GM21526 (cell line): ENCODE data around the gene PPP2R2B.
"Not testable (repeated sequence)": the region's sequence is repeated elsewhere in the genome, so short reads cannot be mapped to it uniquely, and the experiment has no call there.

Source experiments
- ATAC-seq: cut with Tn5 transposase; IDR thresholded peaks from one replicate; pipeline ENCODE4 v1.9.1; 2021; ENCODE audit warnings: moderate library complexity; ENCODE audit not compliant: unreplicated experiment, low FRiP score

Gene PPP2R2B

GRCh38 chr5:146626936-146627335, 251.6 kb downstream of the PPP2R2B start:
- no peak for ATAC-seq

GRCh38 chr5:146624179-146624578, 254.4 kb downstream of the PPP2R2B start:
- no peak for ATAC-seq

DNA sequence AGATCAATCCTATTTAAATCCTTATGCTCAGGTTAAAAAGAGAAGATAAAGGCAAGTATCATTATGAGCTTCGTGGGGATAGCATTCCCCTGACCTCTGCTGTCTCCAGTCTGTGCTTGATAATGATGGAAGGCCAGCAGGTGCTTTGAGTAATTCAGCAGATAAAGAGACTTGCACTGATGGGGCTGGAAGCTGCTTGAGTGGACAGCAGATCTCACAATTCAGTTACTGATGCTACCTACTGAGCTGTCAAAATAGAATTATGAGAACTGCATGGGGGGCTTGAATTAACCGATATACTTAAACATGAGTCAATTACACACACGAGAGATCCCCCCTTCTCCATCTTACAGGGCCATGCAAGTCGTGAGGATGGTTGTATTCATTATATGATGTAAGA, 254.9 kb downstream of the PPP2R2B start:
- no peak for ATAC-seq

GRCh38 chr5:146623009-146623408, 255.5 kb downstream of the PPP2R2B start:
- ATAC-seq: no peak

DNA sequence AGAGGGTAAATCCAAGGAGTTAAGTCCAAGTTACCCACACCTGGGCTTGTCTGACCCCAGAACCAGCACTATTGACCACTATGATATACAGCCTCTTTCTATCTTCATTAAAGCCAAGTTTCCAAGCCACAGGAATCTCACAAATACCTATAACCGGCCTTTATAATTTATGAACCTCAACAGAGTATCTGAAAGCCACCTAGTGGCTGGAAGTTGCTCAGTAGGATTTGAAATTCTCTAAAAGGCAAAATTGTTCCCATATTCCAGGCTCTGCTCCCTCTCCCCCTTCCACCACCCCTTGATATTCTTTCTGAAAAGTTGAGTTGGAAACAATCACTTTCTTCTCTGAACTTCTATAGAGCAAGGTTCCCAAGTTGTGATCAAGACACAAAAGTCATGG, 256.2 kb downstream of the PPP2R2B start:
- ATAC-seq: no peak

- no peak for ATAC-seq
These were observed 257.9 kb downstream of the PPP2R2B start for GRCh38 chr5:146620669-146621051.

DNA sequence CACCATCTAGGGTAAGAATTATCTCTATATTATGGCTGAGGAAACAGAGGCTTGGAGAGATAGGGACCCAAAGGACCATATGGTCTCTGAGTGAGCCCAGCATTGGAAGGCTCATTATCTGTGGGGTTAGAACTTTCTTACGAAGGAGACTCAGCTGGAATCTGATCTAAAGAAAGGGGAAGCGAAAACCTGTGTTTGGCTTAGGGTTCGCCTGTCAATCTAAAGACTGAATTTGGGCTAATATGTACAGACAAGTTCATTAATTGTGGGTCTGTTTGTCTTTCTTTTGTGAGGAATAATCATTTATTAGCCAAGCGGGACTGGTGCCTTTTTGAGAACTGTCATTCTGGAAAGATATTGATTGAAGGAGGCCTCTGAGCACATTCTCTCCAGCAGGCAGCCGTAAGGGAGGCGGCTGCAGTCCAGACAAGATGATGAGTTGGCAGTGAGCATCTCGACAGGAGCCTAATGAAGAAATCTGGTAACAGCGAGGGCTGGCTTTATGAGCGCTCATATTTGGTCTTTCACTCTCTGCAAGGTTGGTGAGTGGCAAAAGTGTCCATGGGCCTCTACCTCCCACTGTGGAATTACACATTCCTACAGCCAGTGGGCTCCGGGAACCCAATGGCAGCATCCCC, 258.4 kb downstream of the PPP2R2B start:
- no peak for ATAC-seq

DNA sequence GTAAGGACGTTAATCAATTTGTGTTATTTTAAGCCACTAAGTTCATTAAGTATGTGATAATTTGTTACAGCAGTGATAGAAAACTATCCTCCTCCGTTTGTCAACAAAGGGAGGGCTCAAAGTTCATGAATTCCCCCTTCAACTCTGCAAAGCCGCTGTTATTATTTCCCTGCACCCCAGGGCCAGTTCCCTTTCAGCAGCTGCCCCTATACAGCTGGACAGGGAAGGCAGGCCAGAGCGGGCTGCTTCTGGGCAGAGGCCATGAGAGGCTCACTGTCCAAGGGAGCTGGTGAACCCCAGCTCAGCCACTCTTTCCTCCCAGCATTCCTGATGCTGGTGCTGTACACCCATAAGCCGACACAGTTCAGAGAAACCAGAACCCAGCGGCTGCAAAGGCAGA, 260.1 kb downstream of the PPP2R2B start:
- no peak for ATAC-seq

DNA sequence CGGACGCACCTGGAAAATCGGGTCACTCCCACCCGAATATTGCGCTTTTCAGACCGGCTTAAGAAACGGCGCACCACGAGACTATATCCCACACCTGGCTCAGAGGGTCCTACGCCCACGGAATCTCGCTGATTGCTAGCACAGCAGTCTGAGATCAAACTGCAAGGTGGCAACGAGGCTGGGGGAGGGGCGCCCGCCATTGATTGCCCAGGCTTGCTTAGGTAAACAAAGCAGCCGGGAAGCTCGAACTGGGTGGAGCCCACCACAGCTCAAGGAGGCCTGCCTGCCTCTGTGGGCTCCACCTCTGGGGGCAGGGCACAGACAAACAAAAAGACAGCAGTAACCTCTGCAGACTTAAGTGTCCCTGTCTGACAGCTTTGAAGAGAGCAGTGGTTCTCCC, 268.8 kb downstream of the PPP2R2B start:
- ATAC-seq: not testable (repeated sequence)

DNA sequence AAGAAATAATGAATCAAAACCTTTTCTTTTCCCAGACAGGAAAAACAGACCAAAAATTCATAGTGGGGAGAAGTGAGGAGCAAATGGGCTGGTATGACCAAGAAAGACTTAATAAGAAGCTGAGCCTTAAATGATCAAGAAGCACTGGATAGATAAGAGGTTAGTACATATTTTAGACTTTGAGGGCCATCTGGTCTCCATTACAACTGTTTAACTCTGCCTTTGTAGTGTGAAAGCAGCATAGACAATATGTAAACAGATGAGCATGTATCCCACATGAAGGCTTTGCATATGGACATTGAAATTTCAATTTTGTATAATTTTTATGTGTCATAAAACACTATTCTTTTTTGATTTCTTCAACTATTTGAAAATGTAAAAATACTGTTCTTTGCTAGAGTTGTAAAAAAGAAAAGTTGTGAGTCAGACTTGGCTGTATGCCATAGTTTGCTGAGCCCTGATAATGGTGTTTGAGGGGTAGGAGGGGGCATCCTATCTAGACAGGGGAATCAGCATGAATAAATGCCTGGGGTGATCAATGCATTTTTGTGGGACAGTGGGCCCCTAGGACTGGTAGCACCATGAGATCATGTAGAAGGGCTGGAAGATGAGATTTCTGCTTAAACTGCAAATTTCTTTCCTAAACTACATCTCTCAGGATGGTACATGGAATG, 270.8 kb downstream of the PPP2R2B start:
- no peak for ATAC-seq

- no peak for ATAC-seq
These were observed 271.7 kb downstream of the PPP2R2B start for GRCh38 chr5:146606893-146607292.

- ATAC-seq: no peak
These were observed 278.2 kb downstream of the PPP2R2B start for GRCh38 chr5:146600376-146600775.

GRCh38 chr5:146599261-146599660, 279.3 kb downstream of the PPP2R2B start:
- no peak for ATAC-seq

DNA sequence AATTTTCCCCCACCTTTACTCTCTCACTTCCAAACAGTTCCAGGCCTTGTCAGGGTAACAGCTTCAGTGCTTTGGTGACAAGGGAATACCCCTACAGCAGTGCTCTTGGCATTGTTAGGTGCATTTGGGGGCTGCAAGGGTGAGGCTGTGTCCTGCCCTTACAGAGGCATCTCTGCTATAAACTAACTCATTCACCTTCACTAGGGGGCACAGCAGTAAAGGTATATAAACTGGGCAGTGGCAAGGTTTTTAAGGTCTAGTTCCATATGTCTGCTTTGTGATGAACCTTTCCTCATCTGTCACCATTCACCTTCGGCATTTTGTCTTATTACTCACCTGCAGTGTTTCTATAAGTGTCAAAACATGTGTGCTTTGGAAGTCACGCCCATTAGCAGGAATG, 283.5 kb downstream of the PPP2R2B start:
- no peak for ATAC-seq

DNA sequence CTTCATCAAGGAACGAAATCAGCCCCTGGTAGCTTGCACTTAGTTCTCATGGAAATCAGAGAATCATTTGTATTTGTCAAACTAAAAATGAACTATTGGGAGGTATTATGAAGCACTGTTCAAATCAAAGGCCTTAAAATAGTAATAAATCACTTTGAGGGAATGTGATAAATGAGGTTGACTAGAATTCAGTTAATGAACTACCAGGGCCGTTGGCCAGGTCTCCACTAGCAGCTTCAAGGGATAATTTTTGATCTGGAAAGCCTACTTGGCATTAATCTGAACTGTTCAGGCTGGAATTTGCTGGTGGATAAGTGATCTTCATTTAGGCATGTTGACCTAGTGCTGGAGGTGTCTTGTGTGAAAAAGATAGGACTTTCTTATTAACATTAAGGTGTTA, 286.2 kb downstream of the PPP2R2B start:
- ATAC-seq: no peak

DNA sequence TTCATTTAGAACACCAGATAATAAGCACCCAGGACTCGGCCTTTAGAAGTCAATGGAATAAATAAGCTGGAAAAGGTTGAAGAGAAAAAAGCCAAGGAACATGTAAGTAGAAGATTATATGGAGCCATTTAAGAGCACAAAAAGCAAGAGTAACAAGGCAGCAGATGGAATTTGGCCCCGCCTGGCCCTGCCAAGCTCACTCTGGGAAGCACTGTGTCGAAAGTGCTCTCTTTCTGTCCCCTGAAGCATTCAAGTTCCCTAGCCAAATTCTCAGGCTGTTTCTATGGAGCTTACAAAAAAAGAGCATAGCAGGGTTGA, 289.6 kb downstream of the PPP2R2B start:
- ATAC-seq: no peak

DNA sequence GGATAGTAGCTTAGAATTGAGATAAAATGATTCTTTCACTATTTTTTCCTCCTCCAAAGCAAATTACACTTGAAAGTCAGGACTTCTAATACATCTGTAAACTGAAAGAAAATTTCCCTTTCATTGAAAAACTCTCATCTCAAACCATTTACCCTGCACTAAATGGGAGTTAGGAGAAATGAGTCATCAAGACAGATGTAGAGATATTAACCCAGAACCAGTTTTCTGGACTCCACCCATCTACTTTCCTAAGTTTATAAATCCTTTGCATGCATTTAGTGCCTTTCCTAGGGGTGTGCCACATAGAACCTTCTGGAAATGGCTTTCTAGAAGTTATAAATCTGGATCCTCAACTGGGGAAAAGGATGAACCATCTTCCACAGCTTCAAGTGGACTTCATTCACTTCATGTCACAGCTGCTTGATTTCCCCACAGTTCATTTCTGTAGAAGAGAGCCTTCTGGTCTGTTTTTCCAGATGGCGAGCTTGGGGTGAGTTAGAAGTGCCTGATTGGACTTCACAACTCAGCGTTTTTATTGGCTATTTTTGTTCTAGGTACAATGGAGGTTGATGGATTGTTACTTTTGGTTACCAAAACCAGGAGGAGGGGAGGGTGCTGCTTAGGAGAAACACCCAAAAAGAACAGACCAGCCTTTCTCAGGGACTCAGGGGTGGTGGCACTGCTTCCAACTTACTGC, 290.1 kb downstream of the PPP2R2B start:
- ATAC-seq: no peak

- ATAC-seq: no peak
These were observed 291.8 kb downstream of the PPP2R2B start for GRCh38 chr5:146586752-146587151.

DNA sequence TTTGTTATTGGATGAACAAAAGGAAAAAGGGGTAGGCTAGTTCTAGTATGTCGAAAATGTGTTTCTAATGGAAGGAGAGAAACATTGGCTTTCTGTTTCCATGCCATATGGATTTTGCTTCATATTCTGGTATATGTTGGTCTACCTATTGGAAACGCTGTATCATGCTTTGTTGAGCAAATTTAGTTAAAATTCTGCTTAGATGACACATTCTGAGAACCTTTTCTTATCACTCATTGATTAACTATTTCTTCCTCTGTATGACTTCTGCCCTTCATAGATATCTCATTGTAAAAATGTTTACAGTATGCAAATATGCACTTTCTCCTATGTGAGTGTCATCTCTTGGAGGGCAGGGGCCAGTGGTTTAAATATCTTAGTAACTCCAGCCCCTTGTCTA, 293.8 kb downstream of the PPP2R2B start:
- no peak for ATAC-seq

GRCh38 chr5:146582051-146582596, 296.4 kb downstream of the PPP2R2B start:
- no peak for ATAC-seq

DNA sequence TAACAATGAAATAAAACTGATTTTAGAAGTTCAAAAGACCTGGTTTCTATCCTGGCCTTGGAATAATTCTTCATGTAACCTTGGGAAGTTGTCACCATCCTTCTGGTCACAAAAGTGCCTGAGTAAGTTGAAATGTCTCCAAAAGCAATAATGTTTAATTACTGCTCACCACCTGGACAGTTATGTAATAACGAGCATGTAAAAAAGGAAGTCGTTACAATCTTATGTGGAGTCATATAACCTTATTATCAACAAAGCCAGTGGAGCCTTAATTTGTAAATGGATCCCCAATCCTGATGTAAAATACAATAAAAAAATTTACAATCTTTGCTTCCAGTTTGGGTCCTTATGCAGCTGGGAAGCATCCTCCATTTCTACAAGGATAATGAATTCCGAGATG, 298.3 kb downstream of the PPP2R2B start:
- no peak for ATAC-seq

DNA sequence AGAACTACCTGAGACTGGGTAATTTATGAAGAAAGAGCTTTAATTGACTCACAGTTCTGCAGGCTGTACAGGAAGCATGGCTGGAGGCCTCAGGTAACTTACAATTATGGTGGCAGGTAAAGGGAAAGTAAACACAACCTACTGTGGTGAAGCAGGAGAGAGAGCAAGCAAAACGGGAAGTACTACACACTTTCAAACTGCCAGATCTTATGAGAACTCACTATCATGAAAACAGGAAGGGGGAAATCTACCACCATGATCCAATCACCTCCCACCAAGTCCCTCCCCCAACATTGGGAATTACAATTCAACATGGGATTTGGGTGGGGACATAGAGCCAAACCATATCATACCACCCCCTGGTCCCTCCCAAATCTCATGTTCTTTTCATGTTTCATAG, 303.8 kb downstream of the PPP2R2B start:
- ATAC-seq: no peak
